Breast epithelium (tissue), 3 donors: ENCODE measurements around the gene HOXB5.

ENCODE experiments used
- CTCF ChIP-seq, 3 donors: fragments of 450-650 bp; IDR thresholded peaks; one replicate each; pipeline ENCODE4 v1.5.1; 2016 to 2017; ENCODE audit warnings: antibody characterized with exemption in 3 of 3, mild to moderate bottlenecking in 3 of 3, moderate library complexity in 3 of 3
- POLR2A ChIP-seq: fragments of 450-650 bp; IDR thresholded peaks from one replicate; pipeline ENCODE4 v1.6.1; 2016; ENCODE audit warnings: antibody characterized with exemption, mild to moderate bottlenecking, moderate library complexity
- POLR2AphosphoS5 ChIP-seq, 3 donors: sonication (generic); formaldehyde crosslinking; IDR thresholded peaks; one replicate each; pipeline ENCODE4 v1.6.1; 2017; ENCODE audit warnings: antibody characterized with exemption in 3 of 3

- TF ChIP-seq CTCF (IDR thresholded peaks at IDR 0.05) (no peak), POLR2A (no peak), POLR2AphosphoS5 (IDR thresholded peaks at IDR 0.05) (no peak)
These were observed 20.5 kb upstream of the HOXB5 start for GRCh38 chr17:48613862-48614694.
